OCI-M2 (cell line): ENCODE measurements around the gene PTGES2.

Experiments used
- DNase-seq: peaks from one replicate; lab custom pipeline; 2025; ENCODE audit not compliant: unreplicated experiment; lab: John Stamatoyannopoulos, UW

Gene PTGES2

DNA sequence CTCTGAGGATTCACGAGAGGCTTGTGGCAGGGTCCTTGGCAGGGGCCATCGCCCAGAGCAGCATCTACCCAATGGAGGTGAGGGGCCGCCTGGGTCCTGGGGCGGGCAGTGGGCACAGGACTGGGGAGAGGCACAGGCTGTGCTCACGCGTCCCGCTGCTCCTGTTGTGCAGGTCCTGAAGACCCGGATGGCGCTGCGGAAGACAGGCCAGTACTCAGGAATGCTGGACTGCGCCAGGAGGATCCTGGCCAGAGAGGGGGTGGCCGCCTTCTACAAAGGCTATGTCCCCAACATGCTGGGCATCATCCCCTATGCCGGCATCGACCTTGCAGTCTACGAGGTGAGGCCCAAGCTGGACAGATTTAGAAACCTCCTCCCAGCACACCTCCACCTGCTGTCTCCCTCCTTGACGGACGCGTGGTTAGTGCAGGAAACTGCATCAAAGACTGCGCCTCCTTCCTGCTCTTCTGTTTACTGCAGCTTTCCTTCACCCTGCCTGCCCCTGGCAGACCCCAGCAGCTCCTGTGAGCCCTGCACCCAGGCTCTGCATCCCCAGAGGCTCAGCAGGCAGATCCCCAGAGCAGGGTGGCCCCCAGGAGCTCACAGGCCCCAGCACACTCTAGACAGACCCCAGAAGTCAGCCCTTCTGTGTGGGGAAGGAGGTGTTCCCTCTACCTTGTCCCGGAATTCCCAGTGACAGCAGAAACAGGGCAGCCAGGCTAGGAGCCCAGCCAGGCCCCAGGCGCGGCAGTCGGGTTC, 21.2 kb downstream of the PTGES2 start:
- no peak for DNase-seq

GRCh38 chr9:128105538-128106175, 21.9 kb downstream of the PTGES2 start:
- DNase-seq = no peak

- DNase-seq = no peak
Observed at GRCh38 chr9:128104171-128104618, 23.3 kb downstream of the PTGES2 start.

DNA sequence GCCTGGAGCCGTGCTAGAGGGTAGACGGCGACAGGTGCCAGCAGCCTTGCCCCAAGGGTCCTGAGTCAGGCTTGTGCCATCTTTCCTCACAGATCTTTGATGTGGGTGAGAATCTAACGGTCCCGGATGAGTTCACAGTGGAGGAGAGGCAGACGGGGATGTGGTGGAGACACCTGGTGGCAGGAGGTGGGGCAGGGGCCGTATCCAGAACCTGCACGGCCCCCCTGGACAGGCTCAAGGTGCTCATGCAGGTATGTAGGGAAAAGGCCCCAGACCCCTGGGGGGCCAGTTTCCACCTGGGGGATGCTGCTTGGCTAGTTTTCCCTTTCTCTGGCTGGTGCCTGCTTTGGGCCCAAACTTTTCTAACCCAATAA, 24.0 kb downstream of the PTGES2 start:
- DNase-seq = no peak

GRCh38 chr9:128102861-128103588, 24.5 kb downstream of the PTGES2 start:
- DNase-seq = no peak

GRCh38 chr9:128102196-128102595, 25.3 kb downstream of the PTGES2 start:
- no peak for DNase-seq

GRCh38 chr9:128101690-128102089, 25.8 kb downstream of the PTGES2 start:
- no peak for DNase-seq

- no peak for DNase-seq
Observed at GRCh38 chr9:128101231-128101661, 26.3 kb downstream of the PTGES2 start.

DNA sequence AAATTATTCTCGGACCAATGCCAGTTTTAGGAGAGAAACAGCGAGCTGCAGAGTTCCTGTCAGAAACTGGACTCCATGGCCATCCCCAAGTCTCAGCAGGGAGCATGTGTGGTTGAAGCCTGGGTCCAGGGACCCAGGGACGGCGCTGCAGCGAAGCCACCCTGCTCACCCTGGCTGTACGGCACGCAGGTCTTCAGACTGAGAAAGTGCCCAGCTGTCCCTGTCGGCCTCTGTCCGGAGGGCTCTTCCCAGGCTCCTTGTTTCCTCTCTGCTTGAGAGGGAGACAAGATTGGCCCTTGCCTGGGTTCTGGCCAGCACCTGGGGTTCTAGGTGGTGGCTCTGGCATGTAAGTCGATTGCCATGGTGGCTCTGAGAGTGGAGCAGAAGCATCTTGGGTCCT, 26.9 kb downstream of the PTGES2 start:
- no peak for DNase-seq

DNA sequence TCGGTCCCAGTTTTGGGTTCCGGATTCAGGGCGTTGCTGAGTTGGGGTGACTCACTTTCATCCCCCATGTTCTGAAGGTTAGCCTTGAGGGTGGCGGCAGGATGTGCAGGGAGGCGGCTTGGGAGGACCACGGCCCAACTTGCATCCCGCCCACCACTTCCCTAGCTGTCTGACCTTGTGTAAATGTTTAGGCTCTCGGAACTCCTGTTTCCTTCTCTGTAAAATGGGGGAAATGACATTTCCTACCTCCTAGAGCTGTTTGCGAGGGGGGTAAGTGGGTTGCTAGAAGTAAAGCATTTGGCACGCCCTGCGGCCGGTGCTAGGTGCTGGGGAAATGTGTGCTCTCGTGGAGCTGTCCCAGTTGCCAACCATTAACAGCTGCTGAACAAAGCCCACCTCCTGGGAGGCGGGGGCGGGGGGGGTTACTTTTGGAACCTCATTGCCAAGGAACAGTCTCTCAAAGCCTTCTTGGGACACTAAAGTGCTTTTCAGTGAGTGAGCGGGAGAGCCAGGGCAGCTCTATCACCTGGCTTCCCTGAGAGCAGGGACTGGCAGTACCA, 27.5 kb downstream of the PTGES2 start:
- no peak for DNase-seq

DNA sequence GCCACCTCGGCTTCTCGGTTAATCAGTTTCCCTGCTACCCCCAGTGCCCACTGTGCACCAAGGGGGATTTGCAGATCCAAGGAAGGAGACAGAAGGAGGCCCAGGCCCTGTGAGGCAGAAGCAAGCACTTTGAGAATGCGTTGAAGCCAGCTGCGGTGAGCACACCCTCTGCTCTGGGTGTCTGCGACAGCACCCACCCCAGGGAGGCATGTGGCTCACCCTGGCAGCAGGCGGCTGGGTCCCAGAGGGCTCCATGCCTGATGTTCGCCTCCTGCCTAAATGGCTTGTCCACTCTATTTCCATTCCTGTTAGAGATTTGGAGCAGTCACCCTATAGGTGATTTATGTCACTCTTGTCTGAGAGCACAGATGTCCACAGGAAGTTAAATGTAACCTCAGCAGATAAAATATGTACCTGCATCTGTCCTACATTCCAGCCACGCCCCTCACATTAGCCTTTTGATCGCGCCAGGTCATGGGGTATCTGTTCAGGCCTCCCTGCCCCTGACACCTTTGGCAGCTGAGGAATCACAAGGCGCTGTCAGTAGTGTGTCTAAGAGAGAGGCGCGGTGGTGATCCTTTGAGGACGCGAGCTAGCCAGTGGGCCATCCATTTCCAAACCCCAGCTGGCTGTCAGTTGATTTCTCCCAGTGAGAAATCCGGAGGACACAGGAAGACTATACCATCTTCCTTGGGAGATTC, 28.1 kb downstream of the PTGES2 start:
- DNase-seq = no peak

- no peak for DNase-seq
Observed at GRCh38 chr9:128098297-128099230, 29.0 kb downstream of the PTGES2 start.

DNA sequence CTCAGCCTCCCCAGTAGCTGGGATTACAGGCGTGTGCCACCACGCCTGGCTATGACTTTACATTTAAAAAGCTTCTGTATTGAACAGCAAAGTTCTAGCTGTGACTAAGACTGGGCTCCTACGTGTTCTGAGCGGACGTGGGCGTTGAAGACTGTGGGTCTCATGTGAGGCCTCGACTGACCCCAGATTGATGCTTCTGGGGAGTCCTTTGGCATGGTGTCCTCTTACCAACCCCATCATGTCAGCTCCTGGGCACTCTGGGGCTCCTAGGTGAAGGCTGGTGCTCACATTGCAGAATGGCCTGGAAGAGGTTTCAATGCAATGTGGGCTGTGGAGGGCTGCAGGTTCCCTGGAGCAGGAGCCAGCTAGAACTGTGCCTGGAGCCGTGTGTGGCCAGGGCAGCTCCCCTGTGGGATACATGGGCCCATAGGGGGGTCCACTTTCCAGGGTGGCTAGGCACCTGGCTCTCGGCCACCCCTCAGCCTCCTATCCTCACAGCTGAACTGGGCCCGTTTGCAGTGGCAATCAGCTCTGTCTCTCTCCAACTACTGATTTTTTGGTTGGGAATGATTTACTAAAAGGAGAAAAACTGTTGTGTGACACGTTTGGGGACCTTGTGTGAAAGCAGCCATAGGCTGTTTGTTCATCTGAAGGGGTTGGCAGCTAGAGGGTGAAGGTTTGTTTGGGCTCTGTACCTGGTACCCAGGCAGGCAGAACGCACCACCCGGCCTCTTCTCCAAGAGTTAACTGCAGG, 29.8 kb downstream of the PTGES2 start:
- DNase-seq = no peak

GRCh38 chr9:128096616-128097536, 30.7 kb downstream of the PTGES2 start:
- DNase-seq = no peak

- no peak for DNase-seq
Observed at GRCh38 chr9:128094950-128095544, 32.5 kb downstream of the PTGES2 start.

DNA sequence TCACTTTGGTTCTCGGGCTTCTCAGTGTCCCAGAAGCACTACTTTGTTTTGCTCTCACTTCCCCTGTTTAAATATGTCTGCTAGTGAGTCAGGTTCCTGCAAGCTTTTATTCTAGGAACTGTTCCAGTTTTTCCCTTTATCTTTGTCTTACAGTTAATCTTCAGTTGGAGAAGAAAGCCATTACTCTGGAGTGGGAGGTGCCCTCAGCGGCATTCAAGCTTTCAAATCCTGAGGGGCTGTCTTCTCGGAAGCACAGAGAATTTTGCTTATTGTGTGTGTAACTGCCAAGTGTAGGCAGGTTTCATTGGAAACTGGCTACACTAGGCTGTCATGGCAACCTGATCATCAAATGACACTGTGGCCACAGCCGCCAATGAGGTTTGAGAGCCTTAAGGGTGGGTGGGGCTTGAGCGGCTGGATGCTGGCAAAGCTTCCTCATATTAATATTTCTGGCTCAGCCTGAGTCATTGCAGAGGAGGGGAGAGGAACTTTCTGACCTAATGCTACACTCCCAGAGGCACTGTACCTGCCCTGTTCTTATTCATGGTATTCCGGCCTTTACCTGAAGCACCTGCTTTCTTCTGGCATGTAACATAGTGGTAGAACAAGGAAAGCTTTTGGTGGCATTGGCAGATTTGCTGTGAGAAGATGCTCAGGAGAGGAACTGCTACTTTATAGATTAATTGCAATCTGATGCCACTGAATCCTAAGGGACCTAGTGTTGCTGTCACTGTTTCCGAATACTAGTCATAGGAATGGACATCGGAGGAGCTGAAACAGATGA, 33.2 kb downstream of the PTGES2 start:
- DNase-seq = peak; percentile 49

DNA sequence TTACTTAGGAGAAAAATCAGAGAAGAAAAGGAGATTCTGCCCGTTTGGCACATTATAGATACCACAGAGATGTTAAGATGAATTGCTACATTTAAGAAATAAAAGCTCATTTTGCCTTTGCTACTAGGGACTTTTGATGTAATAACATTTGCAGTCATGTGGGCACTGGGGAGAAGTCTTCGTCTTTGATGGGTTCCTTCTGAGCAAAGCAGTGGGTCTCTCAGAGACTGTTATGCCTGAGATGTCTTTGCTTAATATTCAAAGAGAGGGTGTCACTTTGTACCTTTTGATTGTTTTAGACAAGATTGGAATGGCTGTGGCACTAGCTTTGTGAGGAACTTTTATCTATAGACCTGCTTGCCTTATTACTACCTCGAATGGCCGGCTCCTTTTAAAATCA, 34.5 kb downstream of the PTGES2 start:
- no peak for DNase-seq
